ENCODE measurements around the gene MIPEP. TPM values are rescaled to one million over a fixed set of nuclear protein-coding genes. Genes with fewer than 3 reads are reported as not detected.
A peak's percentile ranks its signal among the peaks of the same experiment; 100 is the strongest.

Gene MIPEP
- total RNA-seq, 4 donors from 2014 or later = 12.1 to 25.7 (median 19.5) TPM

- Histone ChIP-seq H3K4me1 (peaks cover 14 to 76% (median 29%) of the 10 kb centered on the region in 3 donors), H3K36me3 (no peaks in the 10 kb centered on the region), H3K27me3 (no peaks in the 10 kb centered on the region), H3K4me3 (no peak overlapping the region), H3K27ac (peak overlapping the region in 3 of 4 donors; percentile 53 to 76 (median 74)), H3K9me3 (no peaks in the 10 kb centered on the region)
- no peak for DNase-seq
- TF ChIP-seq CTCF (IDR thresholded peaks at IDR 0.05) (no peak), POLR2A (IDR thresholded peaks at IDR 0.05) (no peak)
- intact Hi-C loops (cut with DNase I) = no loop called here
- 21 to 23% methylated on average over 1 of the region's 1 CpG for WGBS, 2 donors
These were observed 136.8 kb downstream of the MIPEP start for GRCh38 chr13:23752111-23753001.

- peaks cover 14 to 78% (median 29%) of the 10 kb centered on the region in 3 donors for H3K4me1 ChIP-seq
- no peak overlapping the region for H3K4me3 ChIP-seq
- H3K9me3 ChIP-seq = no peaks in the 10 kb centered on the region
- H3K27ac ChIP-seq = peak overlapping the region in 2 of 4 donors; percentile 74 to 76
- 30 to 33% methylated on average over 5 of the region's 5 CpGs for WGBS, 2 donors
- intact Hi-C loops (cut with DNase I) = no loop called here
- H3K27me3 ChIP-seq = no peaks in the 10 kb centered on the region
- no peak for TF ChIP-seq POLR2A (IDR thresholded peaks at IDR 0.05)
- DNase-seq = no peak
- no peaks in the 10 kb centered on the region for H3K36me3 ChIP-seq
These were observed 138.0 kb downstream of the MIPEP start for GRCh38 chr13:23751195-23751594.

GRCh38 chr13:23750383-23751121 lies 138.6 kb downstream of the MIPEP start:
- Histone ChIP-seq H3K4me3 (no peak overlapping the region), H3K36me3 (no peaks in the 10 kb centered on the region), H3K9me3 (no peaks in the 10 kb centered on the region), H3K27me3 (no peaks in the 10 kb centered on the region), H3K4me1 (peaks cover 14 to 84% (median 29%) of the 10 kb centered on the region in 3 donors), H3K27ac (peak overlapping the region in 1 of 4 donors; percentile 74)
- intact Hi-C loops (cut with DNase I) = no loop called here
- WGBS, 2 donors = 76 to 82% methylated on average over 8 of the region's 8 CpGs
- DNase-seq = no peak
- TF ChIP-seq POLR2A (IDR thresholded peaks at IDR 0.05) = no peak
- TF ChIP-seq CTCF (IDR thresholded peaks at IDR 0.05) = no peak

- intact Hi-C loops (cut with DNase I) = no loop called here
- Histone ChIP-seq H3K27me3 (no peaks in the 10 kb centered on the region), H3K4me1 (peaks cover 14 to 84% (median 24%) of the 10 kb centered on the region in 3 donors), H3K27ac (no peak overlapping the region), H3K4me3 (no peak overlapping the region), H3K9me3 (no peaks in the 10 kb centered on the region), H3K36me3 (no peaks in the 10 kb centered on the region)
- no peak for DNase-seq
- 77 to 91% methylated on average over 7 to 8 of the region's 8 CpGs for WGBS, 2 donors
- TF ChIP-seq CTCF (IDR thresholded peaks at IDR 0.05) (no peak), POLR2A (IDR thresholded peaks at IDR 0.05) (no peak)
These were observed 139.8 kb downstream of the MIPEP start for GRCh38 chr13:23749288-23749873.

- intact Hi-C loops (cut with DNase I) = no loop called here
- Histone ChIP-seq H3K4me1 (peaks cover 8 to 84% (median 24%) of the 10 kb centered on the region in 3 donors), H3K9me3 (no peaks in the 10 kb centered on the region), H3K27ac (no peak overlapping the region), H3K4me3 (no peak overlapping the region), H3K27me3 (no peaks in the 10 kb centered on the region), H3K36me3 (no peaks in the 10 kb centered on the region)
- WGBS, 2 donors = 32 to 49% methylated on average over 7 of the region's 7 CpGs
- DNase-seq = no peak
- TF ChIP-seq POLR2A (IDR thresholded peaks at IDR 0.05) (no peak), CTCF (IDR thresholded peaks at IDR 0.05) (no peak)
These were observed 140.8 kb downstream of the MIPEP start for GRCh38 chr13:23748109-23748990.

All from esophagus squamous epithelium (tissue), 5 donors.